GM19463 (cell line): ENCODE results near the gene ANXA6.
"Not testable (repeated sequence)": the region's sequence is repeated elsewhere in the genome, so short reads cannot be mapped to it uniquely, and the experiment has no call there.

Source experiments
- ATAC-seq: cut with Tn5 transposase; IDR thresholded peaks from one replicate; pipeline ENCODE4 v1.9.1; 2021; ENCODE audit warnings: mild to moderate bottlenecking, moderate library complexity; ENCODE audit not compliant: unreplicated experiment

The ANXA6 gene

GRCh38 chr5:151157426-151158286 is at the start of gene ANXA6:
TSS of gene ANXA6 (minus strand) at chr5:151157779. CDS start at chr5:151147901, 9,878 bp downstream.
- ATAC-seq: peak; percentile 58

GRCh38 chr5:151205411-151205810 is 47.8 kb upstream of the ANXA6 start:
- ATAC-seq: no peak

DNA sequence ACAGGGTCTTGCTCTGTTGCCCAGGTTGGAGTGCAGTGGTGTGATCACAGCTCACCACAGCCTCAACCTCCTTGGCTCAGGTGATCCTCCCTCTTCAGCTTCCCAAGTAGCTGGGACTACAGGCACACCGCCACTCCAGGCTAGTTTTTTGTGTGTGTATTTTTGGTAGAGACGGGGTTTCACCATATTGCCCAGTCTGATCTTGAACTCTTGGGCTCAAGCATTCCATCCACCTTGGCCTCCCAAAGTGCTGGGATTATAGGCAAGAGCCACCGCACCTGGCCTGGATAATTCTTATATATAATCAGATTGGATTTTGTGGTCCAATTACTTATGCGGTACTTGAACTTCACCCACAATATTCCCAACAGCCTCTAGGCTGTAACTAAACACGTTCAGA is 46.5 kb upstream of the ANXA6 start:
- ATAC-seq: no peak

DNA sequence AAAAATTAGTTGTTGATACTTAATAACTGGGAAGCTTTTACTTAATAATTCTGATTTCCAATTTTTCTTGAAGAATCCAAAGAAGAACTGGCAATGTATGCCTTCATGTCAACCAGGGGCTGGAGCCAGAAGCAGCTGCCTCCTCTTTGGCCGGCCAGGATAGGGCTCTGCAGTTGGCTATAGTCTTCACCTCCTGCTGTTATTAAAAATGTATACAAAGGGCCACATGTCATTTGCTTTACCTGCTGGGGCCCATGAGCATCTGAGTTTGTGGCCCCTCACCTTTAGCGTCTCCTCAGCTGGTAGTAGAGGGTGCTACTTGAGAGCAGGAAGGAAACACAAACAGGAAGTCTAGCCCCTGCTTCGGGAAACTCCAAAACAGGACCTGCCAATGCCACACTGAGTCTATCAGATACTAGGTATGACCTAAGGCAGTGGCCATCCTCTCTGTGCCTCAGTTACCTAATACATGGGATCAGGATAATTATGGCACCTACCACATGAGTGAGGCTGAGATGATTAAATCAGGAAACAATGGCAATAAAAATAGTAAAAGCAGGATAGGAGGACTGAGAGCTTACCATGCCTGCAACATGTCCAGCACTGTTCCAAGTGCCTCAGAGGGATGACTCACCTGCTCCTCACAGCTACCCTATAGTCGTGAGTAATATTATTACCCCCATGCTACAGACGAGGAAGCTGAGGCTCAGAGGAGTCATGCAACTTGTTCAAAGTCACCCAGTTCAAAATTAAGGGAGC is 45.0 kb upstream of the ANXA6 start:
- ATAC-seq: peak; percentile 58

- no peak for ATAC-seq
Measured at GRCh38 chr5:151200913-151201595, 43.5 kb upstream of the ANXA6 start.

DNA sequence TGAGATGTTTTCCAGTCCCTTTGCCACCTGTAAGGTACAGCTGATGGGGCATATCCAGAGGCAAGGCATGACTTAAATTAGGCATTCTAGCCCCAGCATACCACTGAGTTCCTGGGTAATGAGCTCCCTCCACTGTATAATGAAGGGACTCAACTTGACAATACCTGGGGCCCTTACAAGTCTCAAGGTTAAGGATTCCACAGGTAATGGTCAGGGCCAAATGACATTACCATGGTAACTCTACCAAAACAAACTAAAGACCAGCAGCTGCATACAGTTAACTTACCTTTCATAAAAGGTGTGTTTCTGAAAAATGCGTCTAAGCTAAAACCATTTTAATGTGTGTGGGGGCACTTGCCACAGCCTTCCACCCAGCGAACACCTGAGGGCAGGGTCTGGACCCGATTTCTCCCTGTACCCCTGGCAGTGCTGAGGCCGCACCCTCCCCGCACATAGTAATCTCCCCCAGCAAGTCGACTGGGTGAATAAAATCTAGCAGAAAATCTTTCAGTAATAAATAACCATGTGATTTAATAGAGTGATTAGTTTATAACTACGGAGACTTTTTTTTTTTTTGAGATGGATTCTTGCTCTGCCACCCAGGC is 42.1 kb upstream of the ANXA6 start:
- ATAC-seq: no peak

- no peak for ATAC-seq
Measured at GRCh38 chr5:151198861-151199260, 41.3 kb upstream of the ANXA6 start.

DNA sequence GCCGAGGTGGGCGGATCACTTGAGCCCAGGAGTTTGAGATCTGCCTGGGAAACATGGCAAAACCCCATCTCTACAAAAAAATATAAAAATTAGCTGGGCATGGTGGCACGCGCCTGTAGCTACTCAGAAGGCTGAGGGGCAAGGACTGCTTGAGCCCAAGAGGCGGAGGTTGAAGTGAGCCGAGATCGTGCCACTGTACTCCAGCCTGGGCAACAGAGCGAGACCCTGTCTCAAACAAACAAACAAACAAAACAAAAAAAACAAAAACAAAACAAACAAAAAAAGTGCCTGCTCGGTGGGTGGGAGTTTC is 39.7 kb upstream of the ANXA6 start:
- ATAC-seq: not testable (repeated sequence)

DNA sequence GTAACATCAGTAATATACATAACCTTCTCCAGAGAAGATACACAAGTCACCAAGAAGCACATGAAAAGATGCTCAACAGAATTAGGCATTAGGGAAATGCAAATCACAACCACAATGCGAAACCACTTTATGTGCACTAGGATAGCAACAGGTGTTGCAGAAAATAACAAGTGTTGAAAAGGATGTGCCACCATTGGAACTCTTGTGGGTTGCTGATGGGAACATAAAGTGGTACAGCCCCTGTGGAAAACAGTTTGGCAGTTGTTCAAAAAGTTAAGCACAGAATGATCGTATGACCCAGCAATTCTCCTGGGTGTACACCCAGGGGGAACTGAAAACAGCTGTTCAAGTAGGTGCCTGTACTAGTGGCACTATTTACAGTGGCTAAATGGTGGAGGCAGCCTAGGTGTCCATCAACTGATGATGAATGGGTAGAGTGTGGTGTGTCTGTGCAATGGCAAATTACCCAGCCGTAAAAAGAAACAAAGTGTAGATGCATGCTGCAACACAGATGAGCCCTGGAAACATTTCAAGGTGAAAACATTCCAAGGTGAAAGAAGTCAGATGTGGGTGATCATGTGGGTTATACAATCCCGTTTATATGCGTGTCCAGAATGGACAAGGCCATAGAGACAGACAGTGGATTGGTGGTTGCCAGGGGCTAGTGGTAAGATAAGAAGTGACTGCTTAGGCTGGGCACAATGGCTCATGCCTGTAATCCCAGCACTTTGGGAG is 39.1 kb upstream of the ANXA6 start:
- ATAC-seq: peak; percentile 97

GRCh38 chr5:151195622-151196021 is 38.0 kb upstream of the ANXA6 start:
- ATAC-seq: no peak

- ATAC-seq: no peak
Measured at GRCh38 chr5:151192626-151193025, 35.0 kb upstream of the ANXA6 start.

GRCh38 chr5:151191661-151192060 is 34.1 kb upstream of the ANXA6 start:
- no peak for ATAC-seq

DNA sequence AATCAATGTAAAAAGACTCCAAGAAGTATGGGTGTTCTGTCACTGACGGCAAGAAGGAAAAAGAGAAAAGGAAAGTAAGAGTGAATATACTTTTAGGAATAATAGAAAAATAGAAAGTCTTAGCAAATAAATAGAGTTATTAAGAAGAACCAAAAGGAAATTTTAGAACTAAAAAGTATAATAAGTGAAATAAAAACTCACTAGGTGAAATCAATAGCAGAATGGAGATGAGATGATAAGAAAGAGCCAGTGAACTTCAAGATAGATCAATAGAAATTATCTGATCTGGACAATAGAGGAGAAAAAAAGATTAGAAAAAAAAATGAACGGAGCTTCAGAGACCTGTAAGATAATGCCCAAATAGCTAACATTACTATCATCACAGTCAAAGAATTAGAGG is 31.6 kb upstream of the ANXA6 start:
- ATAC-seq: no peak

- ATAC-seq: no peak
Measured at GRCh38 chr5:151186538-151186937, 29.0 kb upstream of the ANXA6 start.

DNA sequence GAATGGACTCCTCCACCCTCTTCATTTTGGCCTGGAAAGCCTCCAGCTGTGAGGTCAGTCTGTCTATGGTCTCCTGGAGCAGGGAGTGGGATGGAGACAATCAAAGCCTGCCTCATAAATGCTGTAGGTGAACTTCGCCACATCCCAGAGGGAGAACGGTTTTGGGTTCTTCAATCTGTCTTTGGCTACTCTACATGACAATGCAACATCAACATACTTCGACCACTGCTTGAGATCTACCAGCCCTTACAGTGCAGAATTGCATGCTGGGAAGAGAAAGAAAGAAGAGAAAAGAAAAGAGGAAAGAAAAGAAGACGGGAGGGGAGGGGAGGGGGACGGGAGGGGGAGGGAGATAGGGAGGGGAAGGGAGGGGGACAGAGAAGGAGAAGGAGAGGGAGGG is 28.5 kb upstream of the ANXA6 start:
- no peak for ATAC-seq

DNA sequence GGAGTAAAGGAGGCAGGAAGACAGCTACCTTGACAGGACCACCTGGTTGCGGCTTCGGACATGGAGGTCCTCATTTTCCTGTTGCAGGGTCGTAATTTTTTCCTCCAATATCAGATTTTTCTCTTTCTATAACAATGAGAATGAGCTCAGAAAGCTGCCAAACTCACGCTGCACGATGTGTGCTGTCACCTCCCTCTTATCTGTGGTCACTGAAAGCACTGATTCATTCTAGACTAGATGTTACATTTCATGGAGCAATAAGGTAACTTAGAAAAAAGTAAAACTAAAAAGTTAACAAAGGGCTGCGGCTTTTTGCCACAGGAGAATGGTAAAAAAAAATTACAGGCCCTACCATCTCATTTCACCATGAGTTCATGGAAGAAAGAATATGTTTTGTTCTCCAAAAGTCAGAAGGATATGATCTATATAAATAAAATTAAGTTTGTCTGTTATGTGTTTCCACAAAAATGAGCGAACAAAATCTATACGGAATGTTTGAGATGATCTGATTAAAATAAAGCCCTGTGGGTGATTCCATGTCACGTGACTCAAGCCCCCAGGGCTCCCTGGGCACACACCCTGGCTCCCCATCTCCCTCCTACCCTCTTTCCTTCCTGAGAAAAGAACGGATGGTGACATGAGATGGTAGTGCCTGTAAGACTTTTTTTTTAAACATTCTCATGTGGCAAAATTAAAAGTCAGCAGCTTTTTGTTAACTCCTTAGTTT is 26.9 kb upstream of the ANXA6 start:
- ATAC-seq: no peak

DNA sequence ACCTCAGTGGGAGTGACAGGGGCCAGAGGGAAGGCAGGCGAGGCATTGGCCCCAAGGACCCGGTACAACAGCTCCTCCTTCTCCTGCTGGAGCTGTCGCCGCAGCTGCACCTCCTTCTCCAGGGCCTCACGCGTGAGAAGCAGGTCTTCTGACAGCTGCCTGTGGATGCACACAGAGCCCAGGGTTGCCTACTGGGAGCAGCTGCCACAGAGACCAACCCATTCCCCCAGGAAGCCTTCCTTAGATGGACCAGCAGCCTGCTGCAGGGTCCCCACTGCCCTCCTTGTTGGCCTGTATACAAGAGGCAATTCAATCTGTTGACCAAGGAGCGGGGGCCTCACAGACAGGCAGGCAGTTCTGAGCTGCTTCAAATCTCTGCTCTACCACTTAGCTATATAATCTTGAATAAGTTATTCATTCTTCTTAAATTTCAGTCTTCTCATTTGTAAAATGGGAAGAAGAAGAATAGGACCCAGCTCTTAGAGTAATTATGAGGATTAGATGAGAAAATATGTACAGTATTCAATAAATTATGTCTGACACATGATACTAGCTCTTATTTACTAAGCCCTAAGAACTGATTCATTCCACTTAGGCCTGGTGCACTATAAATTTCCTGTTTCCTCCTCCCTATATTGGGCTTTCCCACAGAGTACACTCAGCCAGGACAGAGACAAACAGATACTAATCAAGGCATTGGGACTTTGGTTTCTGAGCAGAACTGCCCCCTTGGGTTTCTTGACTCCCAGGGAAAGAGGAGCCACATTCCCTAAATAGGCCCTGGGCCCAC is 26.1 kb upstream of the ANXA6 start:
- no peak for ATAC-seq

DNA sequence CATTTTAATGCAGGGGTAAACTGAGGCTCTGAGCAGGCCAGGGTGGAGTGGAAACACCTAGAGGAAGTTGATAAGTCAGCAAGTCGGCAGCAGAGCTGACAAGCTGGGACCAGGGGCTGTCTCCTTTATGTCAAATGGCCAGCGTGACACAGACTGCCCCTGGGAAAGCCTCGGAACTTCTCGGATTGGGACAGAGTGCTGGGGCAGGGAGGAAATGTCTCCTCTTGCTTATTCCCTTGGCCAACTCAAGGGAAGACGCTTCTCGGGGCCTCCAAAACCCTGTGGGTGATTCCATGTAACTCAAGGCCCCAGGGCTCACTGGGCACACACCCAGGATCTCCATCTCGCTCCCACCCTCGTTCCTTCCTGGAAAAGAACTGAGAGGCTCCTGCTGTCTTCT is 25.4 kb upstream of the ANXA6 start:
- ATAC-seq: no peak

- no peak for ATAC-seq
Measured at GRCh38 chr5:151182524-151182900, 24.9 kb upstream of the ANXA6 start.
